HEK293 (cell line): ENCODE data around the gene CNPY4.

Source experiments
- CTCF ChIA-PET: fragments of 350-600 bp; formaldehyde crosslinking; extraction: SDS; loops from one replicate; lab custom pipeline; 2021; ENCODE audit warnings: antibody characterized with exemption; lab: Yijun Ruan, JAX
- POLR2A ChIA-PET: fragments of 300-600 bp; formaldehyde crosslinking; extraction: SDS; loops from one replicate; lab custom pipeline; 2020; ENCODE audit warnings: antibody characterized with exemption, inconsistent platforms; lab: Yijun Ruan, JAX
- H3K27ac ChIP-seq: fragments of 200-500 bp; sonication (Bioruptor generic); 2 replicates; pipeline ENCODE4 v1.5.1; 2014; ENCODE audit warnings: low read depth, low read length, control low read depth, inconsistent platforms; ENCODE audit errors: extremely low read depth
- H3K36me3 ChIP-seq, 2 experiments: fragments of 200-500 bp in 1 of 2; sonication (Bioruptor generic) in 1 of 2; 1 replicate in 1 of 2; 2 replicates in 1 of 2; pipeline ENCODE4 v1.5.1; 2014 to 2017; ENCODE audit warnings: inconsistent platforms in 2 of 2, low read length in 2 of 2; ENCODE audit not compliant: control insufficient read depth in 2 of 2, insufficient read depth in 1 of 2
- H3K4me1 ChIP-seq: fragments of 200-500 bp; sonication (Bioruptor generic); 2 replicates; pipeline ENCODE4 v1.5.1; 2014; ENCODE audit warnings: mild to moderate bottlenecking, low read length, inconsistent platforms; ENCODE audit not compliant: control insufficient read depth, insufficient read depth
- H3K4me3 ChIP-seq: 2 replicates; pipeline ENCODE4 v1.5.1; 2011; ENCODE audit warnings: low read depth, mild to moderate bottlenecking, control low read depth, low read length, moderate library complexity
- H3K9me3 ChIP-seq: fragments of 200-500 bp; sonication (Bioruptor generic); 2 replicates; pipeline ENCODE4 v1.5.1; 2014; ENCODE audit warnings: low read depth, low read length, inconsistent platforms; ENCODE audit not compliant: control insufficient read depth, insufficient read depth
- PRDM1 ChIP-seq: fragments of 450-650 bp; formaldehyde crosslinking; IDR thresholded peaks from 2 replicates; pipeline ENCODE4; 2016; ENCODE audit warnings: missing biosample characterization, missing genetic modification characterization
- SP2 ChIP-seq: fragments of 450-650 bp; formaldehyde crosslinking; IDR thresholded peaks from 2 replicates; pipeline ENCODE4 v1.5.1; 2016; ENCODE audit warnings: missing biosample characterization, missing genetic modification characterization
- SP7 ChIP-seq: fragments of 450-650 bp; formaldehyde crosslinking; IDR thresholded peaks from 2 replicates; pipeline ENCODE4 v1.5.1; 2016; ENCODE audit warnings: missing biosample characterization, missing genetic modification characterization
- ZBTB17 ChIP-seq: fragments of 450-650 bp; formaldehyde crosslinking; IDR thresholded peaks from 2 replicates; pipeline ENCODE4 v1.5.1; 2016; ENCODE audit warnings: missing biosample characterization, missing genetic modification characterization
- ZBTB26 ChIP-seq: fragments of 450-650 bp; formaldehyde crosslinking; optimal IDR thresholded peaks from 2 replicates; pipeline ENCODE3; 2016; ENCODE audit warnings: missing biosample characterization, mild to moderate bottlenecking, missing genetic modification characterization
- ZEB2 ChIP-seq: fragments of 450-650 bp; formaldehyde crosslinking; IDR thresholded peaks from 2 replicates; pipeline ENCODE4 v1.5.1; 2016; ENCODE audit warnings: missing biosample characterization, missing genetic modification characterization
- ZNF2 ChIP-seq: fragments of 450-650 bp; formaldehyde crosslinking; IDR thresholded peaks from 2 replicates; pipeline ENCODE4 v1.5.1; 2016; ENCODE audit warnings: missing biosample characterization, missing genetic modification characterization
- ZNF24 ChIP-seq: fragments of 450-650 bp; formaldehyde crosslinking; IDR thresholded peaks from 2 replicates; pipeline ENCODE4 v1.5.1; 2016; ENCODE audit warnings: missing biosample characterization, missing genetic modification characterization
- ZNF37A ChIP-seq: fragments of 450-650 bp; IDR thresholded peaks from 2 replicates; pipeline ENCODE4 v1.5.1; 2018; ENCODE audit warnings: missing biosample characterization, missing genetic modification characterization
- ZNF394 ChIP-seq: fragments of 450-650 bp; formaldehyde crosslinking; IDR thresholded peaks from 2 replicates; pipeline ENCODE4 v1.5.1; 2016; ENCODE audit warnings: missing biosample characterization, missing genetic modification characterization, mild to moderate bottlenecking, moderate library complexity, borderline replicate concordance
- ZNF48 ChIP-seq: fragments of 450-650 bp; formaldehyde crosslinking; IDR thresholded peaks from 2 replicates; pipeline ENCODE4 v1.5.1; 2016; ENCODE audit warnings: missing biosample characterization, missing genetic modification characterization
- ZNF501 ChIP-seq: fragments of 450-650 bp; formaldehyde crosslinking; IDR thresholded peaks from 2 replicates; pipeline ENCODE4 v1.5.1; 2016; ENCODE audit warnings: missing biosample characterization, missing genetic modification characterization
- ZNF521 ChIP-seq: fragments of 450-650 bp; formaldehyde crosslinking; IDR thresholded peaks from 2 replicates; pipeline ENCODE4 v1.5.1; 2017; ENCODE audit warnings: missing biosample characterization, mild to moderate bottlenecking, missing genetic modification characterization
- ZNF544 ChIP-seq: fragments of 450-650 bp; formaldehyde crosslinking; IDR thresholded peaks from 2 replicates; pipeline ENCODE4 v1.5.0; 2017; ENCODE audit warnings: missing biosample characterization, missing genetic modification characterization
- ZNF555 ChIP-seq: fragments of 450-650 bp; formaldehyde crosslinking; conservative IDR thresholded peaks from 2 replicates; pipeline ENCODE4 v1.5.1; 2017; ENCODE audit warnings: missing biosample characterization, mild to moderate bottlenecking, missing genetic modification characterization, inconsistent platforms
- ZNF600 ChIP-seq: fragments of 450-650 bp; formaldehyde crosslinking; IDR thresholded peaks from 2 replicates; pipeline ENCODE4 v1.5.1; 2016; ENCODE audit warnings: missing biosample characterization, missing genetic modification characterization
- ZNF658 ChIP-seq: fragments of 450-650 bp; formaldehyde crosslinking; IDR thresholded peaks from 2 replicates; pipeline ENCODE4; 2016; ENCODE audit warnings: missing biosample characterization, missing genetic modification characterization
- ZNF660 ChIP-seq: fragments of 450-650 bp; IDR thresholded peaks from 2 replicates; pipeline ENCODE4 v1.5.1; 2018; ENCODE audit warnings: missing biosample characterization, mild to moderate bottlenecking, missing genetic modification characterization
- ZNF792 ChIP-seq: fragments of 450-650 bp; formaldehyde crosslinking; IDR thresholded peaks from 2 replicates; pipeline ENCODE4 v1.5.1; 2016; ENCODE audit warnings: missing biosample characterization, missing genetic modification characterization
- TF ChIP-seq, protein P1 (sequence below): fragments of 450-650 bp; formaldehyde crosslinking; IDR thresholded peaks from 2 replicates; pipeline ENCODE4 v1.5.1; 2017; ENCODE audit warnings: missing biosample characterization, missing genetic modification characterization
- TF ChIP-seq, protein P2 (sequence below): fragments of 450-650 bp; formaldehyde crosslinking; IDR thresholded peaks from 2 replicates; pipeline ENCODE4 v1.5.1; 2016; ENCODE audit warnings: missing biosample characterization, missing genetic modification characterization
- TF ChIP-seq, protein P3 (sequence below): fragments of 450-650 bp; formaldehyde crosslinking; IDR thresholded peaks from 2 replicates; pipeline ENCODE4 v1.5.1; 2017; ENCODE audit warnings: missing biosample characterization, missing genetic modification characterization
- TF ChIP-seq, protein P4 (sequence below): fragments of 450-650 bp; formaldehyde crosslinking; IDR thresholded peaks from 2 replicates; pipeline ENCODE4 v1.5.1; 2016; ENCODE audit warnings: missing biosample characterization, missing genetic modification characterization

CNPY4 gene

GRCh38 chr7:100157069-100157333, 37.6 kb downstream of the CNPY4 start (continued):
- TF ChIP-seq ZNF660 (tag by site-specific recombination): no peak
- TF ChIP-seq, protein P1, sequence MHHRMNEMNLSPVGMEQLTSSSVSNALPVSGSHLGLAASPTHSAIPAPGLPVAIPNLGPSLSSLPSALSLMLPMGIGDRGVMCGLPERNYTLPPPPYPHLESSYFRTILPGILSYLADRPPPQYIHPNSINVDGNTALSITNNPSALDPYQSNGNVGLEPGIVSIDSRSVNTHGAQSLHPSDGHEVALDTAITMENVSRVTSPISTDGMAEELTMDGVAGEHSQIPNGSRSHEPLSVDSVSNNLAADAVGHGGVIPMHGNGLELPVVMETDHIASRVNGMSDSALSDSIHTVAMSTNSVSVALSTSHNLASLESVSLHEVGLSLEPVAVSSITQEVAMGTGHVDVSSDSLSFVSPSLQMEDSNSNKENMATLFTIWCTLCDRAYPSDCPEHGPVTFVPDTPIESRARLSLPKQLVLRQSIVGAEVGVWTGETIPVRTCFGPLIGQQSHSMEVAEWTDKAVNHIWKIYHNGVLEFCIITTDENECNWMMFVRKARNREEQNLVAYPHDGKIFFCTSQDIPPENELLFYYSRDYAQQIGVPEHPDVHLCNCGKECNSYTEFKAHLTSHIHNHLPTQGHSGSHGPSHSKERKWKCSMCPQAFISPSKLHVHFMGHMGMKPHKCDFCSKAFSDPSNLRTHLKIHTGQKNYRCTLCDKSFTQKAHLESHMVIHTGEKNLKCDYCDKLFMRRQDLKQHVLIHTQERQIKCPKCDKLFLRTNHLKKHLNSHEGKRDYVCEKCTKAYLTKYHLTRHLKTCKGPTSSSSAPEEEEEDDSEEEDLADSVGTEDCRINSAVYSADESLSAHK (tag by site-specific recombination): no peak
- no peak for TF ChIP-seq ZNF544
- no peak for TF ChIP-seq ZNF24 (tag by site-specific recombination)
- TF ChIP-seq ZNF394 (tag by site-specific recombination): no peak
- no peak for TF ChIP-seq ZNF792 (tag by site-specific recombination)
- no peak for TF ChIP-seq ZNF48 (tag by site-specific recombination)
- no peak for TF ChIP-seq ZBTB26 (tag by site-specific recombination)
- no peak for TF ChIP-seq ZNF555

DNA sequence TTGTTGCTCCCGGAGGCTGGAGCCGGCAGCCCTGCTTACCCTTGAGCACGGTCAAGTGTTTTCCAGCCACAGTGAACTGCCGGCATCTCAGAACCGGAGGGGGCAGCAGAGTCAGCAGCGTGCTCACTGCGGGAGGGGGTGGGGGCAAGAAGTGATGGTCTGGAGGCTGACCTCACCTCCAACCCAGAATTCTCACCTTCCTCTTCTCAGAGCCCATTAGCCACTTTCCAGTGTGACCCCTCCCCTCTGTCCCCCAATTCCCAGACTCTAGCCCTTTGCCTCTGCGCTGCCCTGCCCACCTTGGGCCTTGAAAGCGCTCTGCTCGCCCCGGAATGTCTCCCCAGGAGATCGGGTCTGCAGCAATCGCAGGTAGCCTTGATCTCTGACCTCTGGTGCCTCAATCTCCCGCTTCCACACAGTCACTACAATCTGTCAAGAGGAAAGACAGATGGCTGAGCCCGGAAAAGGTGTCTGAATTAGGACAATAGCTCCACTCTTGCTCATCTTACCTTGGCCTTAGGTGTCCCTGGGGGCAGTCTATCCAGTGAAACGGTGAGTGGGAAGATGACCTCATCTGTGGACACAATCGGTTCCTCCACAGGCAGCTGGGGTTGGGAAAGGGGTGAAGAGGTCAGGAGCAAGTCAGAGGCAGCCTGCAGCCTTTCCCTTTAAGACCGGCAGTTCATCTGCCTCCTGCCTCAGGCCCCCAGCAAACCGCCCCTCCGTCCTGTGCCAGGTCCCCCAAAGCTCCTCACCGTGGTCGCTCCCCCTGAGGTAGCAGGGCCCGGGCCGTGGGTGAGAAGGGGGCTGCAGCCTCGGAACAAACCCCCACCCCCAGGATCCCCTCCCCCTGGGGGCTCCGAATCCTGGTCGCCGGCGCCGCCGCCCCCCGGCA, 38.1 kb downstream of the CNPY4 start:
- Histone ChIP-seq H3K9me3 (no peaks in the 10 kb centered on the region), H3K4me1 (no peaks in the 10 kb centered on the region), H3K4me3 (peak overlapping the region; percentile 80), H3K36me3 (peaks cover 0 to 43% of the 10 kb centered on the region in 2 experiments; a peak in 1 of 3 replicates), H3K27ac (peak overlapping the region; percentile 67; the same call in 1 of the 2 replicates)
- POLR2A ChIA-PET: interaction anchor here (0.5 to 4.3 kb wide), 10 partner anchors 9 to 272 kb away, joined by 3 to 38 read pairs (median 3); partner anchors contain the start of genes GAL3ST4, GPC2, LAMTOR4 and MBLAC1
- CTCF ChIA-PET: interaction anchor here (0.5 to 1.8 kb wide), 6 partner anchors 25 to 567 kb away, joined by 3 to 5 read pairs (median 3); no protein-coding TSS in a partner anchor
- TF ChIP-seq ZNF521 (no peak), ZNF2 (no peak), ZNF37A (tag by site-specific recombination) (no peak), ZEB2 (peak; percentile 80), ZNF48 (tag by site-specific recombination) (no peak), ZNF600 (tag by site-specific recombination) (0 out of 2 replicates have a peak, but pooled peaks have one; percentile 57), SP7 (tag by site-specific recombination) (0 out of 2 replicates have a peak, but pooled peaks have one; percentile 18), ZNF394 (tag by site-specific recombination) (peak; percentile 14; the same call in 1 of the 2 replicates), ZNF658 (no peak), SP2 (tag by site-specific recombination) (peak; percentile 57), PRDM1 (tag by site-specific recombination) (peak; percentile 68), ZBTB17 (peak; percentile 48), ZNF501 (tag by site-specific recombination) (no peak)
- TF ChIP-seq, protein P2, sequence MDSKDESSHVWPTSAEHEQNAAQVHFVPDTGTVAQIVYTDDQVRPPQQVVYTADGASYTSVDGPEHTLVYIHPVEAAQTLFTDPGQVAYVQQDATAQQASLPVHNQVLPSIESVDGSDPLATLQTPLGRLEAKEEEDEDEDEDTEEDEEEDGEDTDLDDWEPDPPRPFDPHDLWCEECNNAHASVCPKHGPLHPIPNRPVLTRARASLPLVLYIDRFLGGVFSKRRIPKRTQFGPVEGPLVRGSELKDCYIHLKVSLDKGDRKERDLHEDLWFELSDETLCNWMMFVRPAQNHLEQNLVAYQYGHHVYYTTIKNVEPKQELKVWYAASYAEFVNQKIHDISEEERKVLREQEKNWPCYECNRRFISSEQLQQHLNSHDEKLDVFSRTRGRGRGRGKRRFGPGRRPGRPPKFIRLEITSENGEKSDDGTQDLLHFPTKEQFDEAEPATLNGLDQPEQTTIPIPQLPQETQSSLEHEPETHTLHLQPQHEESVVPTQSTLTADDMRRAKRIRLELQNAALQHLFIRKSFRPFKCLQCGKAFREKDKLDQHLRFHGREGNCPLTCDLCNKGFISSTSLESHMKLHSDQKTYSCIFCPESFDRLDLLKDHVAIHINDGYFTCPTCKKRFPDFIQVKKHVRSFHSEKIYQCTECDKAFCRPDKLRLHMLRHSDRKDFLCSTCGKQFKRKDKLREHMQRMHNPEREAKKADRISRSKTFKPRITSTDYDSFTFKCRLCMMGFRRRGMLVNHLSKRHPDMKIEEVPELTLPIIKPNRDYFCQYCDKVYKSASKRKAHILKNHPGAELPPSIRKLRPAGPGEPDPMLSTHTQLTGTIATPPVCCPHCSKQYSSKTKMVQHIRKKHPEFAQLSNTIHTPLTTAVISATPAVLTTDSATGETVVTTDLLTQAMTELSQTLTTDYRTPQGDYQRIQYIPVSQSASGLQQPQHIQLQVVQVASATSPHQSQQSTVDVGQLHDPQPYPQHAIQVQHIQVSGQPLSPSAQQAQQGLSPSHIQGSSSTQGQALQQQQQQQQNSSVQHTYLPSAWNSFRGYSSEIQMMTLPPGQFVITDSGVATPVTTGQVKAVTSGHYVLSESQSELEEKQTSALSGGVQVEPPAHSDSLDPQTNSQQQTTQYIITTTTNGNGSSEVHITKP (tag by site-specific recombination): peak; percentile 7; the same call in 1 of the 2 replicates
- TF ChIP-seq, protein P3, sequence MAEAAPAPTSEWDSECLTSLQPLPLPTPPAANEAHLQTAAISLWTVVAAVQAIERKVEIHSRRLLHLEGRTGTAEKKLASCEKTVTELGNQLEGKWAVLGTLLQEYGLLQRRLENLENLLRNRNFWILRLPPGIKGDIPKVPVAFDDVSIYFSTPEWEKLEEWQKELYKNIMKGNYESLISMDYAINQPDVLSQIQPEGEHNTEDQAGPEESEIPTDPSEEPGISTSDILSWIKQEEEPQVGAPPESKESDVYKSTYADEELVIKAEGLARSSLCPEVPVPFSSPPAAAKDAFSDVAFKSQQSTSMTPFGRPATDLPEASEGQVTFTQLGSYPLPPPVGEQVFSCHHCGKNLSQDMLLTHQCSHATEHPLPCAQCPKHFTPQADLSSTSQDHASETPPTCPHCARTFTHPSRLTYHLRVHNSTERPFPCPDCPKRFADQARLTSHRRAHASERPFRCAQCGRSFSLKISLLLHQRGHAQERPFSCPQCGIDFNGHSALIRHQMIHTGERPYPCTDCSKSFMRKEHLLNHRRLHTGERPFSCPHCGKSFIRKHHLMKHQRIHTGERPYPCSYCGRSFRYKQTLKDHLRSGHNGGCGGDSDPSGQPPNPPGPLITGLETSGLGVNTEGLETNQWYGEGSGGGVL (tag by site-specific recombination): peak; percentile 45; the same call in 1 of the 2 replicates
- TF ChIP-seq, protein P4, sequence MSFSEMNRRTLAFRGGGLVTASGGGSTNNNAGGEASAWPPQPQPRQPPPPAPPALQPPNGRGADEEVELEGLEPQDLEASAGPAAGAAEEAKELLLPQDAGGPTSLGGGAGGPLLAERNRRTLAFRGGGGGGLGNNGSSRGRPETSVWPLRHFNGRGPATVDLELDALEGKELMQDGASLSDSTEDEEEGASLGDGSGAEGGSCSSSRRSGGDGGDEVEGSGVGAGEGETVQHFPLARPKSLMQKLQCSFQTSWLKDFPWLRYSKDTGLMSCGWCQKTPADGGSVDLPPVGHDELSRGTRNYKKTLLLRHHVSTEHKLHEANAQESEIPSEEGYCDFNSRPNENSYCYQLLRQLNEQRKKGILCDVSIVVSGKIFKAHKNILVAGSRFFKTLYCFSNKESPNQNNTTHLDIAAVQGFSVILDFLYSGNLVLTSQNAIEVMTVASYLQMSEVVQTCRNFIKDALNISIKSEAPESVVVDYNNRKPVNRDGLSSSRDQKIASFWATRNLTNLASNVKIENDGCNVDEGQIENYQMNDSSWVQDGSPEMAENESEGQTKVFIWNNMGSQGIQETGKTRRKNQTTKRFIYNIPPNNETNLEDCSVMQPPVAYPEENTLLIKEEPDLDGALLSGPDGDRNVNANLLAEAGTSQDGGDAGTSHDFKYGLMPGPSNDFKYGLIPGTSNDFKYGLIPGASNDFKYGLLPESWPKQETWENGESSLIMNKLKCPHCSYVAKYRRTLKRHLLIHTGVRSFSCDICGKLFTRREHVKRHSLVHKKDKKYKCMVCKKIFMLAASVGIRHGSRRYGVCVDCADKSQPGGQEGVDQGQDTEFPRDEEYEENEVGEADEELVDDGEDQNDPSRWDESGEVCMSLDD (tag by site-specific recombination): peak; percentile 29; the same call in 1 of the 2 replicates
